Spleen (tissue), 11 donors: ENCODE measurements around the gene PIGN. TPM values are rescaled to one million over a fixed set of nuclear protein-coding genes. Genes with fewer than 3 reads are reported as not detected.

Experiments
- DNase-seq: peaks from one replicate; pipeline ENCODE4 v3.0.0-alpha.2; 2020
- H3K27ac ChIP-seq, 8 donors: fragments of 200-600 bp; sonication (generic) in 7 of 8; 1 replicate in 4 of 8; 2 replicates in 4 of 8; pipeline versions ENCODE4 v1.5.0 to v1.8.0; 2016 to 2021; ENCODE audit warnings: inconsistent platforms in 4 of 8, mild to moderate bottlenecking in 4 of 8, moderate library complexity in 1 of 8
- H3K27me3 ChIP-seq, 7 donors: fragments of 200-600 bp; sonication (generic) in 6 of 7; replicated peaks in 1 of 7; 1 replicate in 4 of 7; 2 replicates in 3 of 7; pipeline versions ENCODE4 v1.5.0 to v1.8.0; 2016 to 2021; ENCODE audit warnings: inconsistent platforms in 3 of 7, mild to moderate bottlenecking in 1 of 7
- H3K36me3 ChIP-seq, 6 donors: fragments of 200-600 bp; sonication (generic) in 5 of 6; 1 replicate in 4 of 6; 2 replicates in 2 of 6; pipeline versions ENCODE4 v1.5.0 to v1.8.0; 2016 to 2021; ENCODE audit warnings: inconsistent platforms in 2 of 6
- H3K4me1 ChIP-seq, 6 donors: fragments of 200-600 bp; sonication (generic) in 5 of 6; 1 replicate in 3 of 6; 2 replicates in 3 of 6; pipeline versions ENCODE4 v1.5.0 to v1.8.0; 2016 to 2021; ENCODE audit warnings: inconsistent platforms in 3 of 6
- H3K4me3 ChIP-seq, 8 donors: fragments of 200-600 bp; sonication (generic) in 7 of 8; 1 replicate in 4 of 8; 2 replicates in 4 of 8; pipeline versions ENCODE4 v1.5.0 to v1.8.0; 2016 to 2021; ENCODE audit warnings: inconsistent platforms in 4 of 8, mild to moderate bottlenecking in 4 of 8, moderate library complexity in 2 of 8
- H3K9me3 ChIP-seq, 8 donors: fragments of 200-600 bp; sonication (generic) in 7 of 8; 1 replicate in 4 of 8; 2 replicates in 4 of 8; pipeline versions ENCODE4 v1.5.0 to v1.8.0; 2016 to 2021; ENCODE audit warnings: inconsistent platforms in 4 of 8
- POLR2A ChIP-seq, 3 donors: fragments of 450-650 bp; IDR thresholded peaks; one replicate each; pipeline ENCODE4 v1.5.1; 2017; ENCODE audit warnings: antibody characterized with exemption in 3 of 3, mild to moderate bottlenecking in 1 of 3
- POLR2AphosphoS5 ChIP-seq, 3 donors: sonication (generic); formaldehyde crosslinking; IDR thresholded peaks; one replicate each; pipeline ENCODE4 v1.5.1; 2017; ENCODE audit warnings: antibody characterized with exemption in 3 of 3
- WGBS, 5 donors: extraction: QIAGEN DNeasy Blood & Tissue Kit in 3 of 5; methylation state at CpG; one replicate each; pipeline versions ENCODE4 v1.1.5 to v1.1.7; 2013 to 2018; 5-methylcytosine and 5-hydroxymethylcytosine counted together
- intact Hi-C: fragments of 100-400 bp; cut with DNase I; formaldehyde crosslinking; loops from one replicate; pipeline ENCODE4 v1.15.0; 2023; ENCODE audit warnings: low total_unique reads
- polyA plus RNA-seq, 3 donors: library from polyadenylated mRNA; stranded (reverse); fragments of 200-250 nt; gene quantifications; one replicate each; pipeline ENCODE4 v1.2.1, GENCODE V29; 2013
- total RNA-seq, 7 donors: library from RNA; depleted of rRNA in 3 of 7; stranded (reverse); fragments of >200 nt in 3 of 7; fragmentation: NEBNext Ultra II Directional in 4 of 7; extraction: Animal tissue kit (Norgen Biotek cat#: 25700) in 4 of 7; gene quantifications; one replicate each; pipeline versions ENCODE4 v1.1.0 to v1.2.1, GENCODE V29; 2016 to 2021
- TF ChIP-seq, protein P1 (sequence below), 11 experiments: fragments of 200-600 bp in 7 of 11; fragments of 450-650 bp in 4 of 11; sonication (generic) in 4 of 11; IDR thresholded peaks in 8 of 11; conservative IDR thresholded peaks in 3 of 11; 1 replicate in 7 of 11; 2 replicates in 4 of 11; pipeline versions ENCODE4 v1.4.0 to v1.8.0; 2016 to 2021; ENCODE audit warnings: antibody characterized with exemption in 11 of 11, inconsistent platforms in 4 of 11, mild to moderate bottlenecking in 1 of 11
- donor health status: healthy with polysubstance abuse.
- donor health status: DM: no; HTN: no; CAD: no; lungs with moderate emphysema.
- donor health status: DM: no; HTN: no; CAD: no.
- donor health status: Bipolar disorder and iron deficiency.
- donor health status: healthy.
- donor health status: DM: no; HTN: no; CAD: no.
- donor health status: DM: yes; HTN: yes; CAD: no.

The PIGN gene
- total and polyA plus RNA-seq, 10 donors: 4.0 to 41.4 (median 25.4) TPM

DNA sequence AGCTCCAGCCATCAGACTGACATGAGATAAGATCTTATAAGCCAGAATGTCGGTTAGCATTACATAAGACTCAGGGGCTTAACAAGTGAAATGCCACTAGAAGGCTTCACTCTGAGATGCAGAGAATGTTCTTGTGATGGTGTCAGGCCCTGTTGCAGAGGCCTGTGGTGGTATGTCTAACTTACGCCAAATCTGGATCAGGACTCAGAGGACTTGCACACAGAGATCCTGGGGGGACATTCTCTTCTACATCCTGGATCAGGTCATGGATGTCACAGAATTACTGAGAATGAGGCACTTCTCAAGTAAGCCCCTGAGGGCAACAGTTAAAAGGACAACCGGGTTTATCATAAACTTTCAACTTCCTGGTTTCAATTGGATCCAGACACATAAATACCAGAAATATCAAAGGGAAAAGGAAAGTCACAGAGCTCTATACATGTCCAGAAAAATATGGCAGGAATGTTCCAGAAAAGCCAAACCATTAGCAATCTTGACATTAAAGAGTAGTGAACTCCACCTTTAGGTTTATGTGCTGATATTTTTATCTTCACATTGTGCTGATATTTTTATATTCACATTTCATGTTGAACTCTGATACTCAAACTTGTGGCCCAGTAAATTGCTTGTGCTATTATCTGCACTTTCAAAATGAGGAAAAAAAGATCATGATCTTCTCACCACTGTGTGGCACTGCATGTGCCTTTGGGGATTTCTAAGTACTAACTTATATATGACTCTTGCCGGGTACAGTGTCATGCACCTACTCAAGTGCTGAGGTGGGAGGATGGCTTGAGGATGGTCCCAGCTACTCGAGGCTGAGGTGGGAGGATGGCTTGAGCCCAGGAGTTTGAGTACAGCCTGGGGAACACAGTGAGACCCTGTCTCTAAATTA, 156.5 kb downstream of the PIGN start:
- no peak for TF ChIP-seq POLR2A (IDR thresholded peaks at IDR 0.05)
- no peak for TF ChIP-seq POLR2AphosphoS5 (IDR thresholded peaks at IDR 0.05)
- TF ChIP-seq, protein P1, sequence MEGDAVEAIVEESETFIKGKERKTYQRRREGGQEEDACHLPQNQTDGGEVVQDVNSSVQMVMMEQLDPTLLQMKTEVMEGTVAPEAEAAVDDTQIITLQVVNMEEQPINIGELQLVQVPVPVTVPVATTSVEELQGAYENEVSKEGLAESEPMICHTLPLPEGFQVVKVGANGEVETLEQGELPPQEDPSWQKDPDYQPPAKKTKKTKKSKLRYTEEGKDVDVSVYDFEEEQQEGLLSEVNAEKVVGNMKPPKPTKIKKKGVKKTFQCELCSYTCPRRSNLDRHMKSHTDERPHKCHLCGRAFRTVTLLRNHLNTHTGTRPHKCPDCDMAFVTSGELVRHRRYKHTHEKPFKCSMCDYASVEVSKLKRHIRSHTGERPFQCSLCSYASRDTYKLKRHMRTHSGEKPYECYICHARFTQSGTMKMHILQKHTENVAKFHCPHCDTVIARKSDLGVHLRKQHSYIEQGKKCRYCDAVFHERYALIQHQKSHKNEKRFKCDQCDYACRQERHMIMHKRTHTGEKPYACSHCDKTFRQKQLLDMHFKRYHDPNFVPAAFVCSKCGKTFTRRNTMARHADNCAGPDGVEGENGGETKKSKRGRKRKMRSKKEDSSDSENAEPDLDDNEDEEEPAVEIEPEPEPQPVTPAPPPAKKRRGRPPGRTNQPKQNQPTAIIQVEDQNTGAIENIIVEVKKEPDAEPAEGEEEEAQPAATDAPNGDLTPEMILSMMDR (IDR thresholded peaks at IDR 0.05 in 8 of 11, conservative IDR thresholded peaks at IDR 0.05 in 3 of 11): no peak
- no peak overlapping the region for H3K27ac ChIP-seq
- WGBS, 5 donors: 42 to 69% (median 58%) methylated on average over 5 of the region's 5 CpGs

DNA sequence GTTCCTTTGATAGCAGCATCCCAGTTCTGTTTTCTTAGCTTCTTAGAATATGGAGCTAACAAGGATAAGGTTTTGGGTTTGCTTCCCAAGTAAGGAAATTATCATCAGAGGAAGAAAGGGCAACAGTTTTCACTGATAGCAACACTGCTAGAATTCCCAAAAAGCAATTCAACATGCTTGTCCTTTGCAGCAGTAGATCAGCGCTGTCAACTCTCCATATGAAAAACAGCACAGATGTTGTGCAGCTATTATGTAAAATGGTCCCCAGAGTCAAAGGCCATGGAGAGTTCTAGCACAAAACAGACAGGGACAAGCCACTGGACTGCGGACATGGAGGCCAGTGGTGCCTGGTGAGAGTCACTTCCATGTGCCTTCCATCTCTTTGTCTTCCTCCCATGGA, 158.1 kb downstream of the PIGN start:
- no peak for TF ChIP-seq POLR2A (IDR thresholded peaks at IDR 0.05)
- TF ChIP-seq POLR2AphosphoS5 (IDR thresholded peaks at IDR 0.05): no peak
- TF ChIP-seq, protein P1 (IDR thresholded peaks at IDR 0.05 in 8 of 11, conservative IDR thresholded peaks at IDR 0.05 in 3 of 11): no peak
- H3K4me1 ChIP-seq: no peaks in the 10 kb centered on the region
- H3K4me3 ChIP-seq: no peak overlapping the region
- no peak overlapping the region for H3K27ac ChIP-seq
- intact Hi-C loops: no loop called here
- no peaks in the 10 kb centered on the region for H3K9me3 ChIP-seq
- H3K27me3 ChIP-seq: no peaks in the 10 kb centered on the region
- DNase-seq: no peak
- H3K36me3 ChIP-seq: no peaks in the 10 kb centered on the region
- 80 to 97% (median 93%) methylated on average over 2 of the region's 2 CpGs for WGBS, 5 donors

More for the DNA sequence above, 156.5 kb downstream of the PIGN start:
- H3K9me3 ChIP-seq: no peaks in the 10 kb centered on the region
- no peaks in the 10 kb centered on the region for H3K27me3 ChIP-seq
- intact Hi-C loops: no loop called here
- no peaks in the 10 kb centered on the region for H3K36me3 ChIP-seq
- no peak for DNase-seq
- H3K4me1 ChIP-seq: no peaks in the 10 kb centered on the region
- H3K4me3 ChIP-seq: no peak overlapping the region

DNA sequence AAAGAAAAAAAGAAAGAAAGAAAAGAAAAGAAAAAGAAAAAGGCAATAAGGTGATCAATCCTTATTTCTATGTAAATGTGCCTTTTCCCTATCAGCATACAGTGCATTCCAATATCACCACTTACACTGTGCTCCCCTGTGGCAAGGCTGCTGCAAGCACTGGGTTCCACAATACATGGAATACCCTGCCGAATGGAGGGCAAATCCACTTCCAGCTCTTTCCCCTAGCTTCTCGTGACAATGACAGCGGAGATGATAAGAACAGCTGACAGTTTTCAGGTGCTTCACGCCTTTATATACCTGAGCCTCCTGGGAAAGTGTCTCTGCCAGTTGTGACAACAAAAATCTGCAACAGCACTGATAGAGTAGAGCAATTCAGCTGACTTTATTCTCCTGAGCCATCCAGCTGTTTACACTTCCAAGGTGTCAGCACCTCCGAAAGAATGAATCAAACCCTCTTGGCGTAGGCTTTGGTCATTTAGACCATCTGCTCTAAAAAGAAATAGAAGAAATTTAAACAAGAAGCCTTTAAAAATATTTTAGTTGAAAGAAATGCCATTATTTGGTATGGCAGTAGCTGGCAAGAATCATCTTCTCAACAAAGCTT, 158.8 kb downstream of the PIGN start:
- TF ChIP-seq, protein P1 (IDR thresholded peaks at IDR 0.05 in 8 of 11, conservative IDR thresholded peaks at IDR 0.05 in 3 of 11): no peak
- TF ChIP-seq POLR2AphosphoS5 (IDR thresholded peaks at IDR 0.05) (no peak), POLR2A (IDR thresholded peaks at IDR 0.05) (no peak)
- no peaks in the 10 kb centered on the region for H3K4me1 ChIP-seq
- H3K4me3 ChIP-seq: no peak overlapping the region
- no peak overlapping the region for H3K27ac ChIP-seq
- WGBS, 5 donors: 85 to 91% (median 88%) methylated on average over 6 of the region's 6 CpGs
- no peak for DNase-seq
- H3K9me3 ChIP-seq: no peaks in the 10 kb centered on the region
- intact Hi-C loops: no loop called here
- H3K27me3 ChIP-seq: no peaks in the 10 kb centered on the region
- no peaks in the 10 kb centered on the region for H3K36me3 ChIP-seq

DNA sequence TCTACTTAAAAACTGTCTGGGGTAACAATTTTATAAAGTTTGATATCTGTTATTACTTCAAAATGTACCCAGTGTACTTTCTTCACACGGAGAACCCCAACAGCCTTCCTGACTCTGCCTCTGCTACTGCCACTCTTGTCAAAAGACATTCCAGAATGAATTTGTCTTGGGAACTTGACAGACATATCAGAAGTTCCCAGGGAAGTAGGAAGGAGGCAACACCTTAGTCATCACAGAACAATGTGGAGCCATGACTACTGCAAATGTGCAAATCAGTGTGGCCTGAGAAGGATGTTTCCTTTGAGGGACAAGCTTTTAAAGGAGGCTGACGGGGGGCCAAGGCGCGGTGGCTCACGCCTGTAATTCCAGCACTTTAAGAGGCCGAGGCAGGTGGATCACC, 160.3 kb downstream of the PIGN start:
- Histone ChIP-seq H3K4me3 (no peak overlapping the region), H3K27me3 (no peaks in the 10 kb centered on the region), H3K36me3 (no peaks in the 10 kb centered on the region), H3K27ac (no peak overlapping the region), H3K9me3 (no peaks in the 10 kb centered on the region), H3K4me1 (no peaks in the 10 kb centered on the region)
- TF ChIP-seq, protein P1 (IDR thresholded peaks at IDR 0.05 in 8 of 11, conservative IDR thresholded peaks at IDR 0.05 in 3 of 11): no peak
- TF ChIP-seq POLR2AphosphoS5 (IDR thresholded peaks at IDR 0.05): no peak
- TF ChIP-seq POLR2A (IDR thresholded peaks at IDR 0.05): no peak
- 88 to 96% (median 96%) methylated on average over 6 of the region's 6 CpGs for WGBS, 5 donors
- intact Hi-C loops: no loop called here
- DNase-seq: no peak
